NOMO-1 treated with dmso at 0.1 percent for 144 hours (cell line): ENCODE results near the gene PLEKHA7.
A peak's percentile ranks its signal among the peaks of the same experiment; 100 is the strongest.

Experiments
- DNase-seq: peaks from one replicate; lab custom pipeline; 2025; ENCODE audit not compliant: unreplicated experiment; lab: John Stamatoyannopoulos, UW

Gene PLEKHA7

DNA sequence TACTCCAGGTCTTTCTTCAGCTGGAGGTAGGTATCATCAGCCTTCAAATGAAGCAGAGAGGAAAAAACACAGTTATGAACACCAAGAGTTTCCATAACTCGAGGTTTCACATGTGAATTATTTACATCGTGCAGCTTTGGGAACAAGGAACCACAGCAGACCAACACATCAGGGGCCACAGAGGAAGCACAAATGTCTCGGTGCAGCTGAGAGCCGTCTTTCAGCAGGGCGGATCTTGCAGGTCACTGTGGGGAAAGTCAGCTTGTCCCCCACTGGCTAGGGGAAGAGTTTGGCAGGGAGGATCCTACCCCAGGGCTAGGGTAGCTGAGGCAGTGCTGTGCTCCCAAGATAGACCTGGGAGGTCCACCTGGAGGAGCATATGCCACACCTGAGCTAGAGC, 201.1 kb downstream of the PLEKHA7 start:
- DNase-seq, result no peak

DNA sequence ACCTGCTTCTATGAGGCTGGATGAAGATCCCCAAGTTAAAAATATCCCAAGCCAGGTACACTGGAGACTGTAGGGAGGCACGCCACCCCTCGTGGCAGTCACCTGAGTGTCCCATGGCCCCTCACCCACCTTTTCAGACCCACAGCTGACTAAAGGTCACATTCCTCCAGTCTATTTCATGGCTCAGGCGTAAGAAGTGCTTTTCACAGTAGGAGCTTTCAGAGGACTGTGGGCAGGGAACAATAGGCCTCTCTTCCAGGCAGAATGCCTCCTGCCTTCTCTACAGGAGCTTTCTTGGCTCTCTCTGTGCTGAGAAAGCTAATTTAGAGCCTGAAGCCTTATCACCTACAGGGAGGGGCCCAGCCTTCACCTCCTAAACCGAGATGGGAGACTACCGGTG, 201.9 kb downstream of the PLEKHA7 start:
- no peak for DNase-seq

- no peak for DNase-seq
Measured at GRCh38 chr11:16811136-16812020, 202.8 kb downstream of the PLEKHA7 start.

GRCh38 chr11:16809886-16810668, 204.1 kb downstream of the PLEKHA7 start:
- DNase-seq, result no peak

DNA sequence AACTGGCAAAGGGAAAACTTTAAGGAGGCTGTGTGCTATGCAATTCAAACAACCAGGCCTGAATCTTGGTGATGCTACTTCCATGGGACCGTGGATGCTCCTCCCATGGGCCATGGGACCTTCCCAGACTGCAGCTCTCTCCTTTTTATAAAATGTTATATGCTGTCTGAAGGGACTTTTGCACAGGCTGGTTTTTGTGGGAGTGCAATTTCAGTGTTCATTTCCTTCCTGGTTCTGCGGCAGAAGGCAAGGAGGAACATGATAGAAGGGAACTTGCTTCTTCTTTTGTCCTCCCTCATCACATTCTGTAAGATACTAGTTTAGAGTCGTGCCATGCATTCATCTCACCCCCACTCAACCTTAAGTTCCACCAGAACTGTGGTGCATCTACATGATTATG, 206.9 kb downstream of the PLEKHA7 start:
- peak; percentile 46 for DNase-seq

DNA sequence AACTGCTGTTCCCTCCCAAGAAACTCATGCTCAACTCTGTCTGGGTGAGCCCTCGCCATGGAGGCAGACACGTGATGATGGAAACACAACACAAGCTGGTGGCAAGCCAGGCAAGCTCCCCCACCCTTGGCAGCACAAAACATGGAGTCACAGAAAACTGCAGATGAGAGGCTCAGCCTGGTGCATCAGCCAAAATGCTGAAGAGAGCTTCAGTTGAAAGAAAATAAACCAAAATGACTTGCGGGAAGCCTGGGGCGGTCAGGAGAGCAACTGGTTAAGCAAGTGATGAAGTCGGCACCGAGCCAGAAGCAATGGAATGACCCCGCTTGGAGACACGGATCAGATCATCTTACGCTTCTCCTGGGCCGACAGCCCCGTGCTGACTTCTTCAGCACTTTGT, 207.4 kb downstream of the PLEKHA7 start:
- DNase-seq, result no peak

DNA sequence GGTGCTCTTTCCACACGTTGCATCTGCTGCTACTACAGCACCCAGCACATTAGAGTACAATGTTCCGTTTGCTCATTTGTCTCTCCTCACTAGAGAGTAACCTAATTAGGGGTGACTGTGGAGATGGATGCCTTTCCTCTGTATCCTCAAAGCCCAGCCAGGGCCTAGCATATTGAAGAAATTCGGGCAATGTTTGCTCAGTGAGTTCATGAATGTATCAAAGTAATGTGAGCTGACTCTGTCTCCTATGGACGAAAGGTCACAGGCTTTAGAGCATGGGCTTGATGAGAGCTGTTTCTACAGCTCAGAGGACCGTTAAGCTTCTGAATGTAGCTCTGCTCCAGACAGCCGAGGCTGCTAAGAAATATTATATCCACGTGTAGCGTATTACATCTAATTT, 208.3 kb downstream of the PLEKHA7 start:
- no peak for DNase-seq

- no peak for DNase-seq
Measured at GRCh38 chr11:16804104-16804947, 209.9 kb downstream of the PLEKHA7 start.

DNA sequence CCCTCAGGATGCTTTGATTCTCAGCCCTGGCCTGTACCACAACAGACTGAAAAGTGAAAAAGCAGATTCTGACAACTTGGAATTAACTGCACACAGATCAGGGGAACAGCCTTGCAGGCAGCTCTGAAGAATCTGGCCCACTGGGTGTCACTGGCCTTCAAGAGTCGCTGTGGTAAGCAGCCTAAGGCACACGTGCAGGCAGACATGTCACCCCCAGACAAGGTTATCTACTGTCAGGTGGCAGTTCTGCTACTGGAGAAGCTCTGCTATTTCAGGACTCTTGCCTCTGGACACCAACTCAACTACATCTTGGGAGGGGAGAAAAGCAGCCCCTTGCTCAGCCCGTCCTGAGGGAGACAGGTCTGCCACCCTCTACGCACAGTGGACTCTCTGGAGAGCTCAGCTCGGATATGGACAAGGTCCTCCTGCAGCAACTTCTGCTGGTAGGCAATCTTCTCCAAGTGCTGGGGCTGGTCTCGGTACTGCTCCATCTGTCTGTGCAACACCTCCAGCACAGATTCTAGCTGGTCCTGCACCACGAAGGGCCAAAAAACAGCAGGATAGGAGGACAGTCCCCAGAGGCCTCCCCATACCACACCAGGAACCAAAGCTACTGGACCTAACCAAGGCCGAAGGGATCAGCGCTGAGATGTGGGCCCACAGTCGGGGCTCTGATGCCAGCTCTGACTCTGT, 212.8 kb downstream of the PLEKHA7 start:
- DNase-seq, result no peak

GRCh38 chr11:16800382-16800781, 213.8 kb downstream of the PLEKHA7 start:
- DNase-seq, result no peak

GRCh38 chr11:16799890-16800289, 214.3 kb downstream of the PLEKHA7 start:
- no peak for DNase-seq

- DNase-seq, result no peak
Measured at GRCh38 chr11:16799221-16799620, 215.0 kb downstream of the PLEKHA7 start.

GRCh38 chr11:16797776-16798175, 216.4 kb downstream of the PLEKHA7 start:
- no peak for DNase-seq

GRCh38 chr11:16796311-16796710, 217.9 kb downstream of the PLEKHA7 start:
- no peak for DNase-seq

DNA sequence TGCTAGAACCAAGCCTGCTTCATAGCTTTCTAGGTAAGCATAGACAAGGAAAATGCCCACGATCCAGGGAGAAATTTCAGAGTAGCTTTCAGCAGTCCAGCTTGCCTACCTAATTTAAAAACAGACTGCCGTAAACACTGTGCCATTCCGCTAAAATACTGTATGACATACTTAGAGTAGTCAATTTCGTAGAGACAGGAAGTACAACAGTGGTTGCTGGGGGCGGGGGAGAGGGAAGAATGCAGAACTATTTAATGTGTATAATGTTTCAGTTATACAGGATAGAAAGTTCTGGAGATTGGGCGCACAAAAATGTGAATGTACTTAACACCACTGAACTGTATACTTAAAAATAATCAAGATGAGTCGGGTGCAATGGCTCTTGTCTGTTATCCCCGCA, 219.1 kb downstream of the PLEKHA7 start:
- peak; percentile 55 for DNase-seq

GRCh38 chr11:16794047-16794818, 220.0 kb downstream of the PLEKHA7 start:
- DNase-seq, result no peak

DNA sequence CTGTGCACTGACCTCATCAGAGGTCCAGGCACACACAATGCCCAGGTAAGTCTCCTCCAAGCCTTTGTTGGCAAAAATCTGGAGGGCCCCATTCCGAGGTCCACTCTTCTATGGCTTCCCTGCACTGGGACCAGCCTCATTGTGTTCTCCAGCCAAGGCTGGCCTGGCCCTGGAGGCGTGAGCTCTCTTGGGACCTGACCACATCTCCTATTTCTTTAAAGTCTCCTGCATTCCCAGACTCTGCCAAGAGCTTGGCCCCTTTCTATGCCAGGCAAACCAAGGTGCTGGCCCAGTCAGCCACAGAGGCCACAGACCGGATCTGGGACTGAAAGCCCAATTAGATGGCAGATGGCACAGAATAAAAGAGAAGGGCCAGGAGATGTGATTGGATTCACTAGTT, 220.7 kb downstream of the PLEKHA7 start:
- DNase-seq, result no peak

DNA sequence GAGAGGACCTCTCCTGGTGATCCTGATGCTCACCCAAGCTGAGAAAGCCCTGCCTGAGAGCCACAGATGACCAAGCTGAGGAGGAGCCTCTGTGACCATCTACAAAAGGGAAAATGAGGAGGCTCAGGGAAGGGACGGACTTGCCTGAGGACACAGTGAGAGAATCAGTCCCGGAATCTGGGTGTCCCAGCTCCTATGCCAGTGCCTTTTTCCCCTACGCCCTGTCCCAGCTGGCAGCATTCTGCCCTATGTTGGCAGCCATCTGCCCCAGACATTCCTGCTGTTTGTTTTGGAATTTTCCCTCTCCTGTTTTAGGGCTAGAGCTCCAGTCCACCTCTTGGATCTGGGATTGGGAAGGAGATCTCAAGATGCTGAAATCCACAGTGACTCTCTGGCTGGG, 221.2 kb downstream of the PLEKHA7 start:
- DNase-seq, result no peak

GRCh38 chr11:16792426-16792825, 221.8 kb downstream of the PLEKHA7 start:
- DNase-seq, result no peak
